K562 (cell line): ENCODE measurements around the gene SLC4A11. TPM values are rescaled to one million over a fixed set of nuclear protein-coding genes. Genes with fewer than 3 reads are reported as not detected.

Experiments used
- ATAC-seq: fragments of 200-7000 bp; cut with Tn5 transposase; 3 replicates; pipeline ENCODE4 v1.9.1; 2020; ENCODE audit warnings: moderate library complexity
- BruUV-seq: library from RNA; stranded (reverse); fragments of 400-500 nt; replicated peaks from 2 replicates; lab custom pipeline; 2021; lab: Mats Ljungman, UMichigan
- CTCF ChIA-PET: fragments of 300-600 bp; formaldehyde crosslinking; extraction: SDS; loops from one replicate; lab custom pipeline; 2021; ENCODE audit warnings: low intra/inter-chr PET ratio; lab: Yijun Ruan, JAX
- POLR2A ChIA-PET: fragments of 300-600, 350-650 bp; sonication (Branson Sonifier 250); formaldehyde crosslinking; extraction: SDS; loops from one replicate; lab custom pipeline; 2021; ENCODE audit warnings: antibody characterized with exemption, inconsistent platforms; lab: Yijun Ruan, JAX
- DNase-seq, 4 experiments: peaks; one replicate each; pipeline versions ENCODE4 v3.0.0 to v3.0.0-alpha.2; 2011 to 2018; ENCODE audit warnings: low spot score in 3 of 4, mixed read lengths in 3 of 4; ENCODE audit errors: extremely low read depth in 1 of 4
- FAIRE-seq: peaks from 2 replicates; lab custom pipeline; 2011; peaks lifted over from hg19 to GRCh38; lab: Jason Lieb, UNC
- H2AFZ ChIP-seq: 2 replicates; pipeline ENCODE4 v1.6.0; 2011; ENCODE audit warnings: low read depth, low read length, control low read depth, inconsistent platforms
- H3K27ac ChIP-seq: fragments of 200-600 bp; 3 replicates; pipeline ENCODE4 v1.8.0; 2011; ENCODE audit warnings: low read depth, mild to moderate bottlenecking, control low read depth, inconsistent platforms, low read length, moderate library complexity, mixed read lengths; ENCODE audit errors: extremely low read depth
- H3K27me3 ChIP-seq, 2 experiments: fragments of 300-600 bp in 1 of 2; 2 replicates in 1 of 2; 3 replicates in 1 of 2; pipeline versions ENCODE4 v1.6.0 to v1.8.0; 2011; ENCODE audit warnings: inconsistent platforms in 2 of 2, low read length in 2 of 2, mild to moderate bottlenecking in 1 of 2, mixed read lengths in 1 of 2, moderate library complexity in 1 of 2; ENCODE audit not compliant: control insufficient read depth in 2 of 2, insufficient read depth in 2 of 2
- H3K36me3 ChIP-seq: fragments of 300-600 bp; 3 replicates; pipeline ENCODE4 v1.8.0; 2011; ENCODE audit warnings: mild to moderate bottlenecking, low read length, inconsistent platforms; ENCODE audit not compliant: control insufficient read depth, insufficient read depth
- H3K4me1 ChIP-seq, 2 experiments: fragments of 200-600 bp in 1 of 2; replicated peaks in 1 of 2; 2 replicates in 1 of 2; 3 replicates in 1 of 2; pipeline versions ENCODE4 v1.5.1 to v1.8.0; 2011; ENCODE audit warnings: inconsistent platforms in 2 of 2, low read length in 2 of 2, mild to moderate bottlenecking in 1 of 2, mixed read lengths in 1 of 2, moderate library complexity in 1 of 2; ENCODE audit not compliant: control insufficient read depth in 2 of 2, insufficient read depth in 2 of 2
- H3K4me2 ChIP-seq: 2 replicates; pipeline ENCODE4 v1.6.1; 2011; ENCODE audit warnings: low read length, control low read depth, inconsistent platforms, mixed read lengths; ENCODE audit not compliant: insufficient read depth
- H3K4me3 ChIP-seq: fragments of 200-600 bp; sonication (generic), shearing (Covaris generic); 2 replicates; pipeline ENCODE4 v1.5.1; 2016; ENCODE audit warnings: control low read depth, inconsistent platforms
- H3K79me2 ChIP-seq: fragments of 200-600 bp; 3 replicates; pipeline ENCODE4 v1.8.0; 2011; ENCODE audit warnings: low read length, inconsistent platforms; ENCODE audit not compliant: control insufficient read depth, insufficient read depth
- H3K9ac ChIP-seq, 2 experiments: 2 replicates each; pipeline versions ENCODE4 v1.6.0 to v1.6.1; 2011; ENCODE audit warnings: low read depth in 2 of 2, low read length in 2 of 2, control low read depth in 1 of 2, inconsistent platforms in 1 of 2, mild to moderate bottlenecking in 1 of 2, mixed read lengths in 1 of 2; ENCODE audit not compliant: insufficient read depth in 1 of 2
- H3K9me1 ChIP-seq: one replicate; pipeline ENCODE4 v1.6.0; 2011; ENCODE audit warnings: inconsistent platforms, mild to moderate bottlenecking, low read length, moderate library complexity; ENCODE audit not compliant: control insufficient read depth, insufficient read depth
- H3K9me3 ChIP-seq: replicated peaks from 2 replicates; pipeline ENCODE4 v1.5.1; 2011; ENCODE audit warnings: low read depth, low read length, inconsistent platforms; ENCODE audit not compliant: control insufficient read depth, insufficient read depth
- H4K20me1 ChIP-seq: replicated peaks from 2 replicates; pipeline ENCODE4 v1.6.1; 2011; ENCODE audit warnings: low read length, inconsistent platforms, mixed read lengths; ENCODE audit not compliant: control insufficient read depth, insufficient read depth
- CCNT2 ChIP-seq: IDR thresholded peaks from 2 replicates; pipeline ENCODE4 v1.6.1; 2011; ENCODE audit warnings: borderline replicate concordance, low read depth, mild to moderate bottlenecking, moderate library complexity, mixed read lengths, low read length; ENCODE audit not compliant: insufficient read length; ENCODE audit errors: extremely low read depth
- DPF2 ChIP-seq: fragments of 450-650 bp; IDR thresholded peaks from 2 replicates; pipeline ENCODE4 v1.6.1; 2016
- EP300 ChIP-seq: IDR thresholded peaks from 2 replicates; pipeline ENCODE4 v1.6.1; 2012; ENCODE audit warnings: low read length, improper control_type of control experiment
- GABPB2 ChIP-seq: fragments of 250-450 bp; sonication (Bioruptor Pico); conservative IDR thresholded peaks from 2 replicates; pipeline ENCODE4 v1.5.1; 2021; ENCODE audit warnings: mild to moderate bottlenecking
- LARP7 ChIP-seq: fragments of 450-650 bp; IDR thresholded peaks from 2 replicates; pipeline ENCODE4 v1.6.1; 2016
- MEF2D ChIP-seq: conservative IDR thresholded peaks from 2 replicates; pipeline ENCODE4 v1.6.1; 2016; ENCODE audit warnings: low read depth, missing genetic modification characterization, missing compliant biosample characterization
- MEIS2 ChIP-seq: fragments of 450-650 bp; IDR thresholded peaks from 2 replicates; pipeline ENCODE4 v1.6.1; 2014; ENCODE audit warnings: mild to moderate bottlenecking; ENCODE audit not compliant: partially characterized antibody
- NR2C2 ChIP-seq, 2 experiments: fragments of 200-800 bp in 1 of 2; sonication (Bioruptor generic) in 1 of 2; sonication (generic) in 1 of 2; formaldehyde crosslinking in 1 of 2; IDR thresholded peaks; 2 replicates each; pipeline versions ENCODE4 v1.6.1 to v1.8.0; 2016 to 2022; ENCODE audit warnings: mild to moderate bottlenecking in 1 of 2, missing compliant biosample characterization in 1 of 2, missing genetic modification characterization in 1 of 2, missing genetic modification reagents in 1 of 2
- OTX1 ChIP-seq: fragments of 450-650 bp; formaldehyde crosslinking; IDR thresholded peaks from 2 replicates; pipeline ENCODE4 v1.4.0; 2022; ENCODE audit warnings: mild to moderate bottlenecking
- PHF21A ChIP-seq: fragments of 450-650 bp; IDR thresholded peaks from 2 replicates; pipeline ENCODE4 v1.6.1; 2017; ENCODE audit warnings: low read depth, borderline replicate concordance
- RBBP5 ChIP-seq: fragments of 200-600 bp; sonication (generic); IDR thresholded peaks from 2 replicates; pipeline ENCODE4 v1.6.1; 2012; ENCODE audit warnings: borderline replicate concordance, mild to moderate bottlenecking, low read length, control low read depth, inconsistent platforms; ENCODE audit not compliant: insufficient read depth, poor library complexity, severe bottlenecking
- RBFOX2 ChIP-seq: fragments of 200-400 bp; formaldehyde crosslinking; IDR thresholded peaks from 2 replicates; pipeline ENCODE4 v1.6.1; 2017; ENCODE audit warnings: low read depth, mild to moderate bottlenecking, low read length, moderate library complexity
- RBM15 ChIP-seq: fragments of 200-400 bp; formaldehyde crosslinking; IDR thresholded peaks from 2 replicates; pipeline ENCODE4 v1.6.1; 2018; ENCODE audit warnings: mild to moderate bottlenecking, low read length, moderate library complexity; ENCODE audit not compliant: insufficient read depth
- SMAD3 ChIP-seq: fragments of 450-650 bp; formaldehyde crosslinking; conservative IDR thresholded peaks from 2 replicates; pipeline ENCODE4 v1.4.0; 2020; ENCODE audit warnings: mild to moderate bottlenecking
- SMAD4 ChIP-seq: fragments of 250-450 bp; sonication (Bioruptor Pico); conservative IDR thresholded peaks from 2 replicates; pipeline ENCODE4 v1.8.0; 2021; ENCODE audit warnings: inconsistent platforms, mild to moderate bottlenecking, moderate library complexity
- UBTF ChIP-seq, 2 experiments: IDR thresholded peaks; 2 replicates each; pipeline ENCODE4 v1.6.1; 2012; ENCODE audit warnings: improper control_type of control experiment in 2 of 2, low read depth in 2 of 2, low read length in 2 of 2, borderline replicate concordance in 1 of 2
- ZC3H11A ChIP-seq: IDR thresholded peaks from 2 replicates; pipeline ENCODE4 v1.6.1; 2012; ENCODE audit warnings: low read depth, low read length, improper control_type of control experiment
- ZFP36 ChIP-seq: fragments of 150-350 bp; IDR thresholded peaks from 2 replicates; pipeline ENCODE4 v1.6.1; 2018; ENCODE audit warnings: low read length, low read depth; ENCODE audit not compliant: partially characterized antibody
- ZNF639 ChIP-seq, 2 experiments: fragments of 200-800 bp in 1 of 2; sonication (Bioruptor generic) in 1 of 2; sonication (generic) in 1 of 2; formaldehyde crosslinking in 1 of 2; IDR thresholded peaks in 1 of 2; conservative IDR thresholded peaks in 1 of 2; 2 replicates each; pipeline versions ENCODE4 v1.5.0 to v1.6.1; 2016 to 2020; ENCODE audit warnings: missing compliant biosample characterization in 1 of 2, missing genetic modification characterization in 1 of 2, missing genetic modification reagents in 1 of 2
- ZZZ3 ChIP-seq: fragments of 450-650 bp; IDR thresholded peaks from 2 replicates; pipeline ENCODE4 v1.6.1; 2016; ENCODE audit warnings: antibody characterized with exemption, mild to moderate bottlenecking, moderate library complexity
- WGBS: fragments of 100-300 bp; shearing (Covaris generic); methylation state at CpG from one replicate; pipeline ENCODE4 v1.1.6; 2016; ENCODE audit warnings: low coverage, mixed read lengths; ENCODE audit not compliant: insufficient coverage; ENCODE audit errors: missing lambda C conversion rate; 5-methylcytosine and 5-hydroxymethylcytosine counted together
- in situ Hi-C: fragments of 300-500 bp; cut with MboI; formaldehyde crosslinking; loops from 4 replicates; pipeline ENCODE4 v1.15.0; 2018; ENCODE audit warnings: inconsistent platforms, mixed read lengths
- intact Hi-C: fragments of 100-400 bp; cut with micrococcal nuclease; formaldehyde crosslinking; loops from 2 replicates; pipeline ENCODE4 v1.14.2; 2022
- polyA plus RNA-seq, 8 experiments: library from polyadenylated mRNA; depleted of rRNA in 4 of 8; stranded (reverse) in 5 of 8; unstranded in 3 of 8; fragments of >200 nt; fragmentation: Nextera tagmentation in 2 of 8; fragmentation: Illumina TruSeq in 1 of 8; extraction: Ambion mirVana in 2 of 8; extraction: Trizol in 1 of 8; gene quantifications; 2 replicates each; pipeline versions ENCODE4 v1.2.1 to v1.2.3, GENCODE V29; 2011 to 2014; ENCODE audit warnings: inconsistent platforms in 1 of 8, missing spikeins in 1 of 8
- total RNA-seq, 7 experiments: library from RNA; depleted of rRNA in 6 of 7; stranded (reverse); fragments of >200 nt in 6 of 7; fragmentation: Illumina TruSeq in 2 of 7; extraction: Trizol in 2 of 7; gene quantifications; 2 replicates each; pipeline versions ENCODE4 v1.2.1 to v1.2.3, GENCODE V29; 2011 to 2021; ENCODE audit warnings: low replicate concordance in 1 of 7

The SLC4A11 gene
- total and polyA plus RNA-seq, 9 of the 15 experiments (the other 6 are each of a cell fraction or from before 2014, with no cell fraction given), result 0.10 to 2.0 (median 0.20) TPM

- BruUV-seq, result no TSS peak
- H3K9me1 ChIP-seq, result no peaks in the 10 kb centered on the region
These were observed 44.3 kb upstream of the SLC4A11 start for GRCh38 chr20:3283222-3283820.

More at GRCh38 chr20:3283222-3283820, 44.3 kb upstream of the SLC4A11 start:
- no peak for FAIRE-seq
- in situ Hi-C loops (no loop called here), intact Hi-C loops (no loop called here)
- Histone ChIP-seq H3K9ac (no peak overlapping the region), H3K27me3 (no peaks in the 10 kb centered on the region), H3K9me3 (no peaks in the 10 kb centered on the region), H3K4me3 (no peak overlapping the region), H3K79me2 (no peaks in the 10 kb centered on the region), H2AFZ (no peak overlapping the region), H3K4me1 (no peaks in the 10 kb centered on the region), H4K20me1 (no peaks in the 10 kb centered on the region), H3K36me3 (peaks cover 3% of the 10 kb centered on the region; the same call in 1 of the 3 replicates), H3K27ac (no peak overlapping the region), H3K4me2 (no peak overlapping the region)
- WGBS, result 71% methylated on average over 6 of the region's 7 CpGs
- TF ChIP-seq ZFP36 (no peak), MEF2D (tag) (no peak), CCNT2 (no peak), EP300 (no peak), RBM15 (no peak), SMAD4 (no peak), DPF2 (no peak), MEIS2 (no peak), ZC3H11A (no peak), ZZZ3 (no peak), GABPB2 (CRISPR knock-in tag) (no peak), PHF21A (no peak), LARP7 (no peak), UBTF (IDR thresholded peaks at IDR 0.05; ENCODE audit: borderline replicate concordance in 1 of 2, low read depth in 2 of 2, low read length in 2 of 2) (no peak), SMAD3 (CRISPR knock-in tag) (no peak), RBFOX2 (no peak), RBBP5 (no peak), OTX1 (CRISPR knock-in tag) (no peak), ZNF639 (CRISPR knock-in tag; conservative IDR thresholded peaks at IDR 0.05 in 1 of 2, IDR thresholded peaks at IDR 0.05 in 1 of 2) (no peak), NR2C2 (CRISPR knock-in tag; IDR thresholded peaks at IDR 0.05) (no peak), NR2C2 (tag; IDR thresholded peaks at IDR 0.05) (no peak)
- CTCF ChIA-PET, result no interaction called here
- DNase-seq, result no peak
- ATAC-seq, result no peak
- POLR2A ChIA-PET, result interaction anchor here (0.6 to 1.5 kb wide), 2 partner anchors 11 to 20 kb away, joined by 5 read pairs; no protein-coding TSS in a partner anchor
